ENCODE results near the gene IFT43. TPM values are rescaled to one million over a fixed set of nuclear protein-coding genes. Genes with fewer than 3 reads are reported as not detected.

The IFT43 gene
- total RNA-seq, 1 experiment from 2014 or later = 98.8 TPM

DNA sequence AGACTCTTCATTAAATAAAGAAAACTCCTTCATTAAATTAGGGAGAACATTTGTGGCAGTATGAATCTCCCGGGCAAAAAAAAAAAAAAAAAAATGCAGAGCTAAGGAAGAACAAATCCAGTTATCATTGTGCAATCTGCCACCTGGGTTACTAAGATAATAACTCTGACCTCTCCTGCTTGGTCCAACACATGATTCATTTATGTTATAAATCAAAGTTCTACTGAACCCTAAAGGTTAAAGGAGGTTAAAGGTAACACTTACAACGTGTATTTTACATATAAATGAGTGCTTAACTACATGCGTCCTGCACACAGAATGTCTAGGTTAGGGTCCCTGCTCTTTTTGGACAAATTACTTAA is 8.0 kb upstream of the IFT43 start:
- no peak overlapping the region for H3K4me3 ChIP-seq
- H3K79me2 ChIP-seq (ENCODE audit: low read depth) = no peaks in the 10 kb centered on the region
- CTCF ChIA-PET = interaction anchor here (0.5 to 2.4 kb wide), 4 partner anchors 71 to 535 kb away, joined by 3 to 16 read pairs (median 6); no protein-coding TSS in a partner anchor
- no peaks in the 10 kb centered on the region for H3K36me3 ChIP-seq (ENCODE audit: low read depth)
- H3K9me3 ChIP-seq (ENCODE audit: insufficient read depth, low read depth) = no peaks in the 10 kb centered on the region
- no peak overlapping the region for H3K27ac ChIP-seq
- H3K4me2 ChIP-seq = peak overlapping the region; percentile 29
- no peak overlapping the region for H2AFZ ChIP-seq
- no peaks in the 10 kb centered on the region for H3K27me3 ChIP-seq (ENCODE audit: insufficient read depth, low read depth)
- TF ChIP-seq EZH2 (IDR thresholded peaks at IDR 0.05; ENCODE audit: low read depth) = no peak
- POLR2A ChIA-PET (ENCODE audit: unreplicated experiment) = interaction anchor here (0.6 to 0.7 kb wide), 3 partner anchors 115 to 720 kb away, joined by 5 to 8 read pairs (median 5); no protein-coding TSS in a partner anchor
- H3K4me1 ChIP-seq (replicated peaks; ENCODE audit: insufficient read depth) = peaks cover 27% of the 10 kb centered on the region
- H4K20me1 ChIP-seq (ENCODE audit: insufficient read depth) = no peaks in the 10 kb centered on the region; the same call in 1 of the 2 replicates
- peaks cover 12% of the 10 kb centered on the region for H3F3A ChIP-seq (ENCODE audit: insufficient read depth, low read depth)
- intact Hi-C loops (cut with micrococcal nuclease; ENCODE audit: unreplicated experiment) = no loop called here
- H3K9me2 ChIP-seq (ENCODE audit: insufficient read depth) = no peaks in the 10 kb centered on the region
- DNase-seq = peak in 1 of 2 experiments; percentile 67
- no TSS peak for BruUV-seq (replicated peaks)

DNA sequence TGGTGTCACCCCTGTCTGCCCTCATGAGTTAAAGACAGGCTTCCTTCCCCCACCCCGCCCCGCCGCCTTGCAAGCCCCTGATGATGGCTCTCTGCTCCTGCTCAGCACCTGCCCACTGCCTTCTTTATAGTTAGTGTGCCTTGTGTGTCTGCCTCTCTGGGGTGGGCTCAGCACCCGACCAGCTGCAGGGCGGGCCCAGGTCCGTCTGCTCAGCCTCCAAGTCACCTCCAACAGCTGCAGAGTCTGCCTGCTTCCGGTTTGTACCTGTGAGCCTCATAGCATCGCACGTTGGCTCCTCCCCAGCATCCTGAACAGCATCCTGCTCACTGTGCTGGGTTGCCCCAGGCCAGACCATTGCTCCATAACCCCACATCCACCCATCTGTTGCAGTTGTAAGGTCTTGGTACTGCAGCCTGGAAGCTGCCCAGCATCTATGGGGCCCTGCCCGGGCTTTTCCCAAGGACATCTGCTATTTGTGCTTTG is 7.3 kb upstream of the IFT43 start:
- no peaks in the 10 kb centered on the region for H3K9me2 ChIP-seq (ENCODE audit: insufficient read depth)
- no peaks in the 10 kb centered on the region for H3K79me2 ChIP-seq (ENCODE audit: low read depth)
- no TSS peak for BruUV-seq (replicated peaks)
- TF ChIP-seq, protein P1, sequence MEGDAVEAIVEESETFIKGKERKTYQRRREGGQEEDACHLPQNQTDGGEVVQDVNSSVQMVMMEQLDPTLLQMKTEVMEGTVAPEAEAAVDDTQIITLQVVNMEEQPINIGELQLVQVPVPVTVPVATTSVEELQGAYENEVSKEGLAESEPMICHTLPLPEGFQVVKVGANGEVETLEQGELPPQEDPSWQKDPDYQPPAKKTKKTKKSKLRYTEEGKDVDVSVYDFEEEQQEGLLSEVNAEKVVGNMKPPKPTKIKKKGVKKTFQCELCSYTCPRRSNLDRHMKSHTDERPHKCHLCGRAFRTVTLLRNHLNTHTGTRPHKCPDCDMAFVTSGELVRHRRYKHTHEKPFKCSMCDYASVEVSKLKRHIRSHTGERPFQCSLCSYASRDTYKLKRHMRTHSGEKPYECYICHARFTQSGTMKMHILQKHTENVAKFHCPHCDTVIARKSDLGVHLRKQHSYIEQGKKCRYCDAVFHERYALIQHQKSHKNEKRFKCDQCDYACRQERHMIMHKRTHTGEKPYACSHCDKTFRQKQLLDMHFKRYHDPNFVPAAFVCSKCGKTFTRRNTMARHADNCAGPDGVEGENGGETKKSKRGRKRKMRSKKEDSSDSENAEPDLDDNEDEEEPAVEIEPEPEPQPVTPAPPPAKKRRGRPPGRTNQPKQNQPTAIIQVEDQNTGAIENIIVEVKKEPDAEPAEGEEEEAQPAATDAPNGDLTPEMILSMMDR (conservative IDR thresholded peaks at IDR 0.05) = no peak
- no peak for TF ChIP-seq EZH2 (IDR thresholded peaks at IDR 0.05; ENCODE audit: low read depth)
- DNase-seq = peak in 1 of 2 experiments; percentile 36
- ChIA-PET POLR2A (ENCODE audit: unreplicated experiment) (no interaction called here), CTCF (interaction anchor here (1.2 to 3.3 kb wide), 3 partner anchors 72 to 536 kb away, joined by 4 to 20 read pairs (median 5); no protein-coding TSS in a partner anchor)
- H3K4me3 ChIP-seq = no peak overlapping the region
- H4K20me1 ChIP-seq (ENCODE audit: insufficient read depth) = no peaks in the 10 kb centered on the region; the same call in 1 of the 2 replicates
- peaks cover 12% of the 10 kb centered on the region for H3F3A ChIP-seq (ENCODE audit: insufficient read depth, low read depth)
- H3K27me3 ChIP-seq (ENCODE audit: insufficient read depth, low read depth) = no peaks in the 10 kb centered on the region
- no peaks in the 10 kb centered on the region for H3K9me3 ChIP-seq (ENCODE audit: insufficient read depth, low read depth)
- H3K36me3 ChIP-seq (ENCODE audit: low read depth) = no peaks in the 10 kb centered on the region
- peaks cover 27% of the 10 kb centered on the region for H3K4me1 ChIP-seq (replicated peaks; ENCODE audit: insufficient read depth)
- peak overlapping the region; percentile 29; the same call in 1 of the 2 replicates for H3K4me2 ChIP-seq
- H2AFZ ChIP-seq = no peak overlapping the region
- intact Hi-C loops (cut with micrococcal nuclease; ENCODE audit: unreplicated experiment) = no loop called here
- no peak overlapping the region for H3K27ac ChIP-seq

DNA sequence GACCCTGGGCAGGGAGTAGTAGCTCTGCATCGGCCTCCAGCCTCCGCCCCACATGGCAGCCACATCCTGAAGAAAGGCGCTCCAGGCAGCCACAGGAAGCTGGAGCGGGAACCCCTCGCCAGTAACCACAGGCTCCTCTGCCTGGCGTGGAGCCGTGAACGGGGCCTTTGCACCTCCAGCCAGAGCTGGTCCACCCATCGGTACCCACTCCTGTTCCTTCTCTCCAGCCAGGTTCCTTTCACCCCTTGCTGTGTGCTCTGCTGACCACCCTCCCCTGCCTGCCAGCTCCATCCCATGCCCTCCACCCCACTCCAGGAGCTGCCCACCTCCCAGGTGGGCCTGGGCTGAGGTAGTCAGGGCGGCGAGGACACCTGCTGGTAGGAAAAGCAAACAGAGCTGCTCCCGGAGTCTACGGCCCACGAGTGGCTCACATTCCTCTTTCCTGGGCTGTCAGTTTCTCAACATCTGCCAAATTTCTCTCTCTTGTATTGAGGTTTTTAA is 6.4 kb upstream of the IFT43 start:
- Histone ChIP-seq H3K36me3 (ENCODE audit: low read depth) (no peaks in the 10 kb centered on the region), H3K9me3 (ENCODE audit: insufficient read depth, low read depth) (no peaks in the 10 kb centered on the region), H3K4me2 (no peak overlapping the region), H3K27me3 (ENCODE audit: insufficient read depth, low read depth) (no peaks in the 10 kb centered on the region), H2AFZ (no peak overlapping the region), H3K9me2 (ENCODE audit: insufficient read depth) (no peaks in the 10 kb centered on the region), H3K4me1 (replicated peaks; ENCODE audit: insufficient read depth) (peaks cover 27% of the 10 kb centered on the region), H3K27ac (no peak overlapping the region), H3K4me3 (no peak overlapping the region), H3K79me2 (ENCODE audit: low read depth) (no peaks in the 10 kb centered on the region), H3F3A (ENCODE audit: insufficient read depth, low read depth) (peaks cover 12% of the 10 kb centered on the region), H4K20me1 (ENCODE audit: insufficient read depth) (no peaks in the 10 kb centered on the region; the same call in 1 of the 2 replicates)
- CTCF ChIA-PET = interaction anchor here (0.7 to 3.3 kb wide), 9 partner anchors 72 to 407 kb away, joined by 3 to 20 read pairs (median 3); no protein-coding TSS in a partner anchor
- peak in 1 of 2 experiments; percentile 31 for DNase-seq
- BruUV-seq (replicated peaks) = no TSS peak
- TF ChIP-seq, protein P1 (conservative IDR thresholded peaks at IDR 0.05) = peak; percentile 78
- TF ChIP-seq EZH2 (IDR thresholded peaks at IDR 0.05; ENCODE audit: low read depth) = no peak
- POLR2A ChIA-PET (ENCODE audit: unreplicated experiment) = interaction anchor here (0.6 kb wide), 1 partner anchor 855 kb away, joined by 5 read pairs; no protein-coding TSS in a partner anchor
- intact Hi-C loops (cut with micrococcal nuclease; ENCODE audit: unreplicated experiment) = no loop called here

Data from PC-9 (cell line).